Neural crest cell (in vitro differentiated cells): ENCODE measurements around the gene PRKN. TPM values are rescaled to one million over a fixed set of nuclear protein-coding genes. Genes with fewer than 3 reads are reported as not detected.

Experiments
- DNase-seq: peaks from one replicate; pipeline ENCODE4 v3.0.0; 2021; ENCODE audit warnings: low read depth, mixed read lengths, low spot score
- H3K27ac Mint-ChIP-seq: one replicate; pipeline ENCODE4 v1.8.0; 2021; ENCODE audit warnings: mild to moderate bottlenecking, mixed read lengths; ENCODE audit not compliant: unreplicated experiment
- H3K27me3 Mint-ChIP-seq: 2 replicates; pipeline ENCODE4 v1.8.0; 2021; ENCODE audit warnings: low read depth, mild to moderate bottlenecking, mixed read lengths
- H3K36me3 Mint-ChIP-seq: 2 replicates; pipeline ENCODE4 v1.8.0; 2021; ENCODE audit warnings: low read depth, mild to moderate bottlenecking, mixed read lengths
- H3K4me1 Mint-ChIP-seq: 2 replicates; pipeline ENCODE4 v1.8.0; 2021; ENCODE audit warnings: mixed read lengths
- H3K4me3 Mint-ChIP-seq: one replicate; pipeline ENCODE4 v1.8.0; 2021; ENCODE audit warnings: mild to moderate bottlenecking, mixed read lengths
- H3K9me3 Mint-ChIP-seq: 2 replicates; pipeline ENCODE4 v1.8.0; 2021; ENCODE audit warnings: mixed read lengths
- CTCF ChIP-seq: fragments of 200-600 bp; sonication (generic); conservative IDR thresholded peaks from 2 replicates; pipeline ENCODE4 v1.5.0; 2021; ENCODE audit warnings: antibody characterized with exemption, mild to moderate bottlenecking
- total RNA-seq: library from RNA; stranded (reverse); gene quantifications from 2 replicates; pipeline ENCODE4 v1.2.1, GENCODE V29; 2021

Gene PRKN
- total RNA-seq, 1 donor from 2014 or later = 3.2 TPM

GRCh38 chr6:161722394-161722793 is 1005.2 kb downstream of the PRKN start:
- Mint-ChIP-seq H3K27ac (no peak overlapping the region), H3K36me3 (no peaks in the 10 kb centered on the region), H3K27me3 (no peaks in the 10 kb centered on the region), H3K4me1 (peaks cover 13% of the 10 kb centered on the region), H3K9me3 (no peaks in the 10 kb centered on the region), H3K4me3 (no peak overlapping the region)
- no peak for TF ChIP-seq CTCF
- no peak for DNase-seq

GRCh38 chr6:161721511-161721910 is 1006.1 kb downstream of the PRKN start:
- no peak for DNase-seq
- no peak overlapping the region for H3K4me3 Mint-ChIP-seq

GRCh38 chr6:161716176-161716575 is 1011.4 kb downstream of the PRKN start:
- no peak overlapping the region for H3K4me3 Mint-ChIP-seq
- H3K27ac Mint-ChIP-seq = no peak overlapping the region
- TF ChIP-seq CTCF = no peak
- H3K4me1 Mint-ChIP-seq = peaks cover 6% of the 10 kb centered on the region
- H3K27me3 Mint-ChIP-seq = no peaks in the 10 kb centered on the region
- no peaks in the 10 kb centered on the region for H3K36me3 Mint-ChIP-seq
- H3K9me3 Mint-ChIP-seq = no peaks in the 10 kb centered on the region
- no peak for DNase-seq

More at GRCh38 chr6:161721511-161721910, 1006.1 kb downstream of the PRKN start:
- TF ChIP-seq CTCF = no peak
- no peaks in the 10 kb centered on the region for H3K9me3 Mint-ChIP-seq
- H3K36me3 Mint-ChIP-seq = no peaks in the 10 kb centered on the region
- H3K4me1 Mint-ChIP-seq = peaks cover 8% of the 10 kb centered on the region
- no peak overlapping the region for H3K27ac Mint-ChIP-seq
- no peaks in the 10 kb centered on the region for H3K27me3 Mint-ChIP-seq

- H3K27ac Mint-ChIP-seq = no peak overlapping the region
- DNase-seq = no peak
- H3K4me3 Mint-ChIP-seq = no peak overlapping the region
- H3K27me3 Mint-ChIP-seq = no peaks in the 10 kb centered on the region
- no peaks in the 10 kb centered on the region for H3K9me3 Mint-ChIP-seq
- TF ChIP-seq CTCF = no peak
- peaks cover 6% of the 10 kb centered on the region for H3K4me1 Mint-ChIP-seq
- no peaks in the 10 kb centered on the region for H3K36me3 Mint-ChIP-seq
These were observed 1015.6 kb downstream of the PRKN start for GRCh38 chr6:161711938-161712337.

- DNase-seq = no peak
- TF ChIP-seq CTCF = no peak
- H3K4me1 Mint-ChIP-seq = peaks cover 3% of the 10 kb centered on the region
These were observed 1016.1 kb downstream of the PRKN start for GRCh38 chr6:161711515-161711914.

GRCh38 chr6:161710698-161711097 is 1016.9 kb downstream of the PRKN start:
- Mint-ChIP-seq H3K27me3 (no peaks in the 10 kb centered on the region), H3K27ac (no peak overlapping the region), H3K4me3 (no peak overlapping the region), H3K36me3 (no peaks in the 10 kb centered on the region), H3K4me1 (no peaks in the 10 kb centered on the region), H3K9me3 (no peaks in the 10 kb centered on the region)
- no peak for DNase-seq
- no peak for TF ChIP-seq CTCF

More at GRCh38 chr6:161711515-161711914, 1016.1 kb downstream of the PRKN start:
- Mint-ChIP-seq H3K9me3 (no peaks in the 10 kb centered on the region), H3K4me3 (no peak overlapping the region), H3K27ac (no peak overlapping the region), H3K27me3 (no peaks in the 10 kb centered on the region), H3K36me3 (no peaks in the 10 kb centered on the region)
